Stimulated activated naive B cell treated with anti-CD40 and anti-IgM and Interleukin-4, amounts not matched to agents 10 μg/mL and 1 μg/mL and 100 μg/mL, for 72 hours (primary cell): ENCODE data around the gene GUCY1A2.
"Not testable (repeated sequence)": the region's sequence is repeated elsewhere in the genome, so short reads cannot be mapped to it uniquely, and the experiment has no call there.

Experiments used
- ATAC-seq, 2 donors: fragments of 150-1000 bp; cut with Tn5 transposase; replicated peaks; 2 replicates each; pipeline ENCODE4 v1.10.0; 2021; ENCODE audit warnings: moderate library complexity in 1 of 2
- DNase-seq: peaks from one replicate; pipeline ENCODE4 v3.0.0; 2021
- H3K27ac Mint-ChIP-seq: one replicate; pipeline ENCODE4 v1.8.0; 2022; ENCODE audit warnings: mild to moderate bottlenecking, mixed read lengths
- H3K27me3 Mint-ChIP-seq, 2 donors: one replicate each; pipeline ENCODE4 v1.8.0; 2022; ENCODE audit warnings: mixed read lengths in 2 of 2
- H3K36me3 Mint-ChIP-seq, 2 donors: one replicate each; pipeline ENCODE4 v1.8.0; 2022; ENCODE audit warnings: mixed read lengths in 2 of 2, mild to moderate bottlenecking in 1 of 2
- H3K4me1 Mint-ChIP-seq, 2 donors: one replicate each; pipeline ENCODE4 v1.8.0; 2022; ENCODE audit warnings: mixed read lengths in 2 of 2, mild to moderate bottlenecking in 1 of 2
- H3K4me3 Mint-ChIP-seq, 2 donors: one replicate each; pipeline ENCODE4 v1.8.0; 2022; ENCODE audit warnings: mild to moderate bottlenecking in 2 of 2, mixed read lengths in 2 of 2, moderate library complexity in 1 of 2
- H3K9me3 Mint-ChIP-seq, 2 donors: one replicate each; pipeline ENCODE4 v1.8.0; 2022; ENCODE audit warnings: mixed read lengths in 2 of 2, mild to moderate bottlenecking in 1 of 2

GUCY1A2 gene

GRCh38 chr11:107018219-107018901 lies at the start of gene GUCY1A2:
Gene GUCY1A2, minus strand, starts transcription at chr11:107018476. Its CDS starts 421 bp downstream, at chr11:107018055.
- peak within 1 kb of the TSS; percentile 53 to 65 for H3K4me3 Mint-ChIP-seq
- H3K4me1 Mint-ChIP-seq, result peaks cover 5 to 7% of the 10 kb centered on the region in 2 donors
- H3K27ac Mint-ChIP-seq, result no peak within 1 kb of the TSS
- peak in 1 of 2 donors; percentile 27 for ATAC-seq
- H3K9me3 Mint-ChIP-seq, result no peaks in the 10 kb centered on the region
- no peak for DNase-seq
- peaks cover 35 to 40% of the 10 kb centered on the region in 2 donors for H3K27me3 Mint-ChIP-seq
- H3K36me3 Mint-ChIP-seq, result no peaks in the 10 kb centered on the region

- Mint-ChIP-seq H3K27ac (no peak overlapping the region), H3K4me1 (no peaks in the 10 kb centered on the region), H3K36me3 (peaks cover 0 to 5% of the 10 kb centered on the region in 2 donors), H3K27me3 (no peaks in the 10 kb centered on the region), H3K4me3 (no peak overlapping the region), H3K9me3 (peaks cover 15 to 26% of the 10 kb centered on the region in 2 donors)
- ATAC-seq (no peak), DNase-seq (no peak)
Observed at GRCh38 chr11:107054391-107054790, 36.1 kb upstream of the GUCY1A2 start.

- not testable (repeated sequence) for ATAC-seq, H3K27me3 Mint-ChIP-seq, H3K4me3 Mint-ChIP-seq, DNase-seq, H3K36me3 Mint-ChIP-seq, H3K4me1 Mint-ChIP-seq, H3K27ac Mint-ChIP-seq
- peaks cover 19 to 23% of the 10 kb centered on the region in 2 donors for H3K9me3 Mint-ChIP-seq
Observed at GRCh38 chr11:107051332-107051731, 33.1 kb upstream of the GUCY1A2 start.

- ATAC-seq, H3K27me3 Mint-ChIP-seq, H3K27ac Mint-ChIP-seq, H3K4me3 Mint-ChIP-seq, H3K4me1 Mint-ChIP-seq, DNase-seq, H3K36me3 Mint-ChIP-seq: not testable (repeated sequence)
- peaks cover 17 to 23% of the 10 kb centered on the region in 2 donors for H3K9me3 Mint-ChIP-seq
Observed at GRCh38 chr11:107050899-107051298, 32.6 kb upstream of the GUCY1A2 start.

GRCh38 chr11:107050121-107050520 lies 31.8 kb upstream of the GUCY1A2 start:
- ATAC-seq (no peak), DNase-seq (no peak)
- Mint-ChIP-seq H3K4me3 (no peak overlapping the region), H3K27me3 (no peaks in the 10 kb centered on the region), H3K9me3 (peaks cover 17 to 23% of the 10 kb centered on the region in 2 donors), H3K27ac (no peak overlapping the region), H3K4me1 (no peaks in the 10 kb centered on the region), H3K36me3 (peaks cover 0 to 5% of the 10 kb centered on the region in 2 donors)

GRCh38 chr11:107044503-107044902 lies 26.2 kb upstream of the GUCY1A2 start:
- Mint-ChIP-seq H3K27me3 (no peaks in the 10 kb centered on the region), H3K9me3 (peaks cover 6 to 10% of the 10 kb centered on the region in 2 donors), H3K4me3 (no peak overlapping the region), H3K4me1 (peaks cover 7 to 17% of the 10 kb centered on the region in 2 donors), H3K27ac (no peak overlapping the region), H3K36me3 (no peaks in the 10 kb centered on the region)
- DNase-seq (no peak), ATAC-seq (no peak)

- H3K27me3 Mint-ChIP-seq, result no peaks in the 10 kb centered on the region
- ATAC-seq, result peak; percentile 88 to 90
- peaks cover 5 to 8% of the 10 kb centered on the region in 2 donors for H3K9me3 Mint-ChIP-seq
- H3K4me1 Mint-ChIP-seq, result peaks cover 7 to 17% of the 10 kb centered on the region in 2 donors
- no peaks in the 10 kb centered on the region for H3K36me3 Mint-ChIP-seq
- DNase-seq, result no peak
- peak overlapping the region in 1 of 2 donors; percentile 7 for H3K4me3 Mint-ChIP-seq
- H3K27ac Mint-ChIP-seq, result peak overlapping the region; percentile 85
Observed at GRCh38 chr11:107043242-107044006, 25.1 kb upstream of the GUCY1A2 start.

GRCh38 chr11:107042748-107043147 lies 24.5 kb upstream of the GUCY1A2 start:
- no peaks in the 10 kb centered on the region for H3K36me3 Mint-ChIP-seq
- peaks cover 7 to 17% of the 10 kb centered on the region in 2 donors for H3K4me1 Mint-ChIP-seq
- ATAC-seq, result no peak
- H3K9me3 Mint-ChIP-seq, result peaks cover 5 to 6% of the 10 kb centered on the region in 2 donors
- no peaks in the 10 kb centered on the region for H3K27me3 Mint-ChIP-seq
- DNase-seq, result no peak
- H3K27ac Mint-ChIP-seq, result no peak overlapping the region
- no peak overlapping the region for H3K4me3 Mint-ChIP-seq

GRCh38 chr11:107041088-107041444 lies 22.8 kb upstream of the GUCY1A2 start:
- ATAC-seq (no peak), DNase-seq (no peak)
- no peak overlapping the region for H3K4me3 Mint-ChIP-seq
- peaks cover 5 to 6% of the 10 kb centered on the region in 2 donors for H3K9me3 Mint-ChIP-seq
- no peak overlapping the region for H3K27ac Mint-ChIP-seq
- H3K4me1 Mint-ChIP-seq, result peaks cover 7 to 17% of the 10 kb centered on the region in 2 donors
- no peaks in the 10 kb centered on the region for H3K27me3 Mint-ChIP-seq
- no peaks in the 10 kb centered on the region for H3K36me3 Mint-ChIP-seq

GRCh38 chr11:107040433-107041087 lies 22.3 kb upstream of the GUCY1A2 start:
- no peaks in the 10 kb centered on the region for H3K27me3 Mint-ChIP-seq
- H3K4me3 Mint-ChIP-seq, result no peak overlapping the region
- H3K4me1 Mint-ChIP-seq, result peaks cover 7 to 17% of the 10 kb centered on the region in 2 donors
- DNase-seq (no peak), ATAC-seq (peak in 1 of 2 donors; percentile 25)
- no peaks in the 10 kb centered on the region for H3K36me3 Mint-ChIP-seq
- peaks cover 5 to 6% of the 10 kb centered on the region in 2 donors for H3K9me3 Mint-ChIP-seq
- no peak overlapping the region for H3K27ac Mint-ChIP-seq

- Mint-ChIP-seq H3K27me3 (peaks cover 3 to 6% of the 10 kb centered on the region in 2 donors), H3K36me3 (no peaks in the 10 kb centered on the region), H3K9me3 (no peaks in the 10 kb centered on the region), H3K4me1 (no peaks in the 10 kb centered on the region), H3K27ac (no peak overlapping the region), H3K4me3 (no peak overlapping the region)
- DNase-seq (no peak), ATAC-seq (no peak)
Observed at GRCh38 chr11:107025673-107026072, 7.4 kb upstream of the GUCY1A2 start.

- H3K36me3 Mint-ChIP-seq, result no peaks in the 10 kb centered on the region
- H3K4me3 Mint-ChIP-seq, result no peak overlapping the region
- H3K27ac Mint-ChIP-seq, result no peak overlapping the region
- H3K9me3 Mint-ChIP-seq, result no peaks in the 10 kb centered on the region
- DNase-seq (no peak), ATAC-seq (no peak)
- H3K27me3 Mint-ChIP-seq, result peaks cover 37 to 40% of the 10 kb centered on the region in 2 donors
- H3K4me1 Mint-ChIP-seq, result peaks cover 5 to 7% of the 10 kb centered on the region in 2 donors
Observed at GRCh38 chr11:107020594-107020993, 2.3 kb upstream of the GUCY1A2 start.

GRCh38 chr11:107018902-107019493 lies 722 bp upstream of the GUCY1A2 start:
- no peak for DNase-seq
- peak overlapping the region; percentile 41 to 65 for H3K4me3 Mint-ChIP-seq
- H3K27ac Mint-ChIP-seq, result no peak overlapping the region
- peaks cover 35 to 40% of the 10 kb centered on the region in 2 donors for H3K27me3 Mint-ChIP-seq
- no peaks in the 10 kb centered on the region for H3K36me3 Mint-ChIP-seq
- ATAC-seq, result peak; percentile 37 to 50
- peaks cover 5 to 7% of the 10 kb centered on the region in 2 donors for H3K4me1 Mint-ChIP-seq
- no peaks in the 10 kb centered on the region for H3K9me3 Mint-ChIP-seq
